GM18519 (cell line): ENCODE results near the gene UNC45A.

ENCODE experiments used
- ATAC-seq: cut with Tn5 transposase; IDR thresholded peaks from one replicate; pipeline ENCODE4 v1.9.1; 2021; ENCODE audit warnings: mild to moderate bottlenecking, moderate library complexity; ENCODE audit not compliant: unreplicated experiment, low FRiP score

UNC45A gene

GRCh38 chr15:90959894-90960293 is 24.8 kb downstream of the UNC45A start:
- no peak for ATAC-seq

GRCh38 chr15:90960298-90961091 is 25.4 kb downstream of the UNC45A start:
- ATAC-seq: no peak

GRCh38 chr15:90962021-90962420 is 26.9 kb downstream of the UNC45A start:
- ATAC-seq: no peak

- ATAC-seq: no peak
Measured at GRCh38 chr15:90966262-90966661, 31.2 kb downstream of the UNC45A start.

DNA sequence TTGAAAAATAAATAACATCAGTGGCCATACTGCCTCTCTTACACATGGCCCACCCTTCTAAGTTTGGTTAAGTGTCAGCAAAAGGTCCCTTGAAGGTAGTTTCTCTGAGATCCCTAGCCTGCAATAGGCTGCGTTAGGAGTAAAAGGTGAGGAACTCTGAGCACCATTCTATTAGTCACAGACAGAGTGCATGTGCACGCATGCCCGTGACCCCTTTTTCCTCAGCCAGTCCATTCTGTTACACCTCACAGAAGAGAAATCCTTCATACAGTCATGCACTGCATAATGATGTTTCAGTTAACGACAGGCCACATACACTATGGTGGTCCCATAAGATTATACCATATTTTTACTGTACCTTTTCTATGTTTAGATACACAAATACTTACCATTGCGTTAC is 32.1 kb downstream of the UNC45A start:
- no peak for ATAC-seq

DNA sequence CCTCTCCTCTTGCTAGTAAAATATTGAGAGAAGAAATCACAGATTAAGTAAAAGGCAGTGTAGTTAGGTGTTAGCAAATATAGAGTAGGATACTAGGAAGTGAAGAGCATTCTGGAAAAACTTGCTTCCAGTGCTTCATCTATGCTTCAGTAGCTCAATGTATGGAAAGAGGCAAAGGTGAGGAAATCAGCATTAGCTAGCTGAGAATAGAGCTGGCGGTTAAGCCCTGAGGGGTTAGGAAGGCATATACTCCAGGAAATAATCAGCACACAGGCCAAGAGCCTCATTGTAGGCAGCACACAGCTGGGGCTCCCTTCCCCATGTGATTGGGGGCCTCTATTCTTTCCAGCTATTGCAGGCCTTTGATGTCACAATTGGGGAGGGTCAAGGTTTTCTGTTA is 33.3 kb downstream of the UNC45A start:
- ATAC-seq: no peak

DNA sequence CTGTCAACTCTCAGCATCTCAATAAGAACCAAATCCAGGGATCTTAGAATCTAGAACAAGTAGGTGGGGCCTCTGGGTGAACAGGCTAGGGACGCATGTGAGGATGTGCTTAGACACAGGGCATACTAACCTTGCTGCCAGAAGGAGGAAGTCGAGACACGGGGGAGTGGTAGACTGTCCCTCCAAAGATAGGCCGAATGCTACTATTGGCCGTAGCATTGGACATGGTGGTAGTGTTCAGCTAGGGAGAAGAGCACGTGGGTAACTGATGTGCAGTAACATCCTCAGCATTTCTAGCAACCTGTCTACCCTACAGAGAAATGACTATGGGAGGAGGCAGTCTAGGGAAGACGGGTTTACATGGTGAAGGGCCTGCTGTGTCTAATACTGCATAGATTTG is 35.2 kb downstream of the UNC45A start:
- ATAC-seq: no peak

GRCh38 chr15:90972133-90972532 is 37.0 kb downstream of the UNC45A start:
- no peak for ATAC-seq

GRCh38 chr15:90974216-90974615 is 39.1 kb downstream of the UNC45A start:
- no peak for ATAC-seq

DNA sequence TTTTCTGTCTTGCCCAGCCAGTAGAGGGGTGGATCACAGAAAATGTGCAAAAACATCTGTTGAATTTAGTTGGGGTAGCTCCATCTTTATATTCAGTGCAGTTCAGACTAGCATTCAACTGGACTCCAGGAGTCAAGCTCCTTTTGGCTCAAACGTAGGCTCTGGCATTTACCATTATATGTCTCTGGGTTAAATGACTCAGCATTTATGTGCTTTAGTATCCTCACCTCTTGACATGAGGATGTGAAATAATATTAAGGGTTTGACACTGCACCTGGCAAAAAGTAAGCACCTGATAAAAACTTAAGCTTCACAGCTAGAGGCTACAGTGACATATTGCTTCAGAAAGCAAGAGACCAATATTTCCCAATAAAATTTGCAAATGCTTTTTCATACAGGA is 44.5 kb downstream of the UNC45A start:
- ATAC-seq: no peak

DNA sequence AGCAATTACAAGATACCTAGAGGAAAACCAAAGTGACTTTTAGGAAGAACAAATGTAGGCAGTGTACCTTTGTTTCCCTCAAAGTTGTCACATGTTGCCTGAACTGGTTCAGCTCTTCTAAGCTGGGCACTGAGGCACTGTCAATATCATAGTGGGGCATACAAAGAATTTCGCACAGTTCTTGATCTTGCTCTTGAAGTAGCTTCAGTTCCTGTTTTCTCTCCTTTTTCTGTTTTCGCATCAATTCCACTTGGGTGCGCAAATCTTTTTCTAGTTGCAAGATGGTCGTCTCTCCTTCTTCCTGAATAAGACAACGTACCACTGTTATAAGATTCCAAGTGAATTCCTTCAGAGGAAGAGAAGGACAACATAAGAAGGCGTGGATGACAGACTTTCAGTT is 46.6 kb downstream of the UNC45A start:
- peak; percentile 79 for ATAC-seq

DNA sequence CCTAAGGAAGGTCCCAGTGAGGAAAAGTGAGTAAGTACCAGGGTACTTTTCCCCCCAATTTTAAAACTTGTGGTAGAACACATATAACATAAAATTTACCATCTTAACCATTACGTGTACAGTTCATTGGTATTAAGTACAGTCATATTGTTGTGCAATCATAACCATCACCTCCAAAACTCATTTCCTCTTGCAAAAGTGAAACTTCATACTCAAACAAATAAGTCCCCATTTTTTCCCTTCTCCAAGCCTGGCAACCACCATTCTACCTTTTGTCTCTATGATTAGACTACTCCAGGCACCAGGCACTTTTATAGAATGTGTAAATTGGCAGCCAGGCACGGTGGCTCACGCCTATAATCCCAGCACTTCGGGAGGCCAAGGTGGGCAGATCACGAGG is 47.0 kb downstream of the UNC45A start:
- ATAC-seq: peak; percentile 31

DNA sequence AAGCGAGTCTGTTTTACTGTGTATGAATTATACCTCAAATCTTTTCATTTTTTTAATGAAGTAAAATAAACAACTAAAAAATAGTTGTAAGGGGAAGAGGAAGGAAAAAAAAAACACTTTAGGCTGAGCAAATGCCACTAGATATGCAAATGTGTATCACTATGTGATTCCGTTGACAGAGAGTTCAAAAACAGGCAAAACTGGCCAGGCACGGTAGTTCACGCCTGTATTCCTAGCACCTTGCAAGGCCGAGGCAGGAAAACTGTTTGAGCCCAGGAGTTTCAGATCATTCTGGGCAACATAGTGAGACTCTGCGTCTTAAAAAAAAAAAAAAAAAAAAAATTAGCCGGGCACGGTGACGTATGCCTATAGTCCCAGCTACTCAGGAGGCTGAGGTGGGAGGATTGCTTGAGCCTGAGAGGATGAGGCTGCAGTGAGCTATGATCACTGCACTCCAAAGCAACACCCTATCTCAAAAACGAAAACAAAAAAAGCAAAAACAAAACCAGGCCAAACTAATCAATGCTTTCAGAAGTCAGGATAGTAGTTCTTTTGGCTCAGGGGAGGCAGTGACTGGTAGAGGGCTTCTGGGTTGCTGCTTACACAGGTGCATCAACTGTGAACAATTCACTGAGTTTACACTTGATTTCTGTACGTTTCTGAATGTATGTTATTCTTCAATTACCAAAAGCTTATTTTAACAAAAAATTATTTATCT is 51.9 kb downstream of the UNC45A start:
- ATAC-seq: peak; percentile 70

DNA sequence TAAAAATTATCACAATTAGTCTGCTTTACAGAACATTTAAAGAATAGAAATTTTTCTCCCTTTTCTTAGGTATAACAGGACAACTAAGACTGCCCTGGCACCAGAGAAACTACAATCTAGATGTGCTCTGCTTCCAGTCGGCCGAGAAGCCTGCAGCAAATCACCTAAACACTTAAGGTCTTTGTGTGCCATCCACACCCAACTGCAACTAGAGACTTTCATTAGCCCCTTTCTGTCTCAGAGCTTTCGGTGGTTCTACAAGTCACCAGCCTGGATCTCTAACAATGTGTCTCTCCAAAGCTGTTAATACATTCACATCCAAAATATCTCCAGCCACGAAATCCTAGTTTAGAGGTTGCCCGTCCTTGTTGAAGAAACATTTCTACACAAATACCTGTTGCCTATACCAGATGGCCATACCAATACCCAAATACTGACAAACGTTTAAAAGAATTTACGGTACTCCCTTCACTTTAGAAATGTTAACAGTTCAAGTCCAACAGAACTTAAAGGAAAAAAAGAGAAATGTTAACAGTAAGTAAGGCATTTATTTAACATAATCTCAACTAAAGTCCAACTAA is 52.6 kb downstream of the UNC45A start:
- ATAC-seq: no peak

GRCh38 chr15:90988296-90988695 is 53.2 kb downstream of the UNC45A start:
- no peak for ATAC-seq

DNA sequence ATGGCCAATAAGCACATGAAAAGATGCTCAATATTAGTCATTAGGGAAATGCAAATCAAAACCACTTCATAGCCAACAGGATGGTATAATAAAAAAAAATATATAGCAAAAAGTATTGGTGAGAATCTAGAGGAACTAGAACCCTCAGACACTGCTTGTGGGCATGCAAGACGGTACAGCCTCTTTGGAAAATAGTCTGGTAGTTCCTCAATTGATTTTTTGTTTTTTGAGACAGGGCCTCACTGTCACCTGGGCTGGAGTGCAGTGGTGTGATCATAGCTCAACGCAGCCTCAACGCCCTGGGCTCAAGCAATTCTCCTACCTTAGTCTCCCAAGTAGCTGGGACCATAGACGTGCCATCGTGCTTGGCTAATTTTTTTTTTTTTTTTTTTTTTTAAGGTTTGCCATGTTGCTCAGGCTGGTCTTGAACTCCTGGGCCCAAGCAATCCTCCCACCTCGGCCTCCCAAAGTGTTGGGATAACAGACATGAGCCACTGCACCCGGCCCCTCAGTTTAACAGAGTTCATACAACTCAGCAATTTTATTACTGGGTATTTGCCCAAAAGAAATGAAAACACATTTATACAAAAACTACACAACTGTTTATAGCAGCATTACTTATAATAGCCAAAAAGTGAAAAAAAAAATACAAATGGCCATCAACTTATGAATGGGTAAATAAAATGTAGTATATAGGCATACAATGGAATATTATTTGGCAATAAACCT is 54.1 kb downstream of the UNC45A start:
- ATAC-seq: no peak

- ATAC-seq: no peak
Measured at GRCh38 chr15:90990446-90990845, 55.4 kb downstream of the UNC45A start.

DNA sequence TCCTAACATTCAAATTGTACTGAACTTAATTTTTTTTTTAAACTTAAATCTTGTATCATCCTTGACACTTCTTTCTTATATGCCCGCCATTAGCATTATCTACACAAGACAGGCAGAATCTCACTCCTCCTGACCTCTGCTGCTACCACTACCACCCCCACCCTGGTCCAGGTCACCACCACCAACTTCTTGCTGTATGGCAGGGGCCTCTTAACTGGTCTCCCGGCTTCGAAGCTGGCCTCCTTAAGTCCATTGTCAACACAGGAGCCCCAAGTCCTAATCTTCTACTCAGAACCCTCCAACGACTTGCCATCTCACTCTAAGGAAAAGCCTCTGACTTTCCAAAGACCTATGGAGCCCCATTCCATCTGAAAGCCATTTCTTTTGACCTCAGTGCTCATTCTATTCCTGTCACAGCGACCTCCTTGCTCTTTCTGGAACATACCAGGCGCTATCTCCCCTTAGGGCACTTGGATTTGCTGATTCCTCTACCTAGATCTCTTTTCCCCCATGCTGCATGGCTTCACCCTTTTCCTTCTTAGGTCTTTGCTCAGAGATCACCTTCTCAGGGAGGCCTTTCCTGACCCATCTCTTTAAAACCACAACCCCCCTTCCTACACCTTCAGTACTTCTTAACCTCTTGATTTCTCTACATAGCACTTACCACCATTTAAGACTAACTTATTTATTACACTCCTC is 56.7 kb downstream of the UNC45A start:
- ATAC-seq: no peak

DNA sequence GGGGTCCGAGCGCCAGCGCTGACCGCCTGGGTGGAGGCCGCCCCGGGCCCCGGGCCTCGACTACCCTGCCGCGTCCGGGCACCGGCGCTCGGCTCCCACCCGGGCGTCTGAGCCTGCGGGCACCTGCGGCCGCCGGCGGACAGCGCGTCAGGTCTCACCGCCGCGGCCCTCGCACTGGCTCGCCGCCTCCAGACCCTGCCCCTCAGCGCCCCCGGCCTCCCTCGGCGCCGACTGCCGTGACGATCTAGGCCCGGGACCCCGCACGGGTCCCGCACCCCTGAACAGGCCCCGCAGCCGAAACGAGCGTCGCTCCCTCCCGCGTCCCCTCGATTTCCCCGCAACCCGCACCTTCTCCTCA is 59.0 kb downstream of the UNC45A start:
- ATAC-seq: peak; percentile 9
